Mucosa of rectum (tissue), 2 donors: Measurements from ENCODE around the gene CASKIN1.
"Not testable (repeated sequence)": the region's sequence is repeated elsewhere in the genome, so short reads cannot be mapped to it uniquely, and the experiment has no call there.

Source experiments
- H3K27ac ChIP-seq, 2 donors: one replicate each; pipeline ENCODE4 v1.7.0; 2013; ENCODE audit warnings: inconsistent platforms in 2 of 2, low read depth in 2 of 2, low read length in 2 of 2
- H3K27me3 ChIP-seq, 2 donors: one replicate each; pipeline ENCODE4 v1.7.0; 2013; ENCODE audit warnings: low read length in 2 of 2; ENCODE audit not compliant: control insufficient read depth in 2 of 2, insufficient read depth in 2 of 2
- H3K36me3 ChIP-seq, 2 donors: one replicate each; pipeline ENCODE4 v1.7.0; 2013; ENCODE audit warnings: low read length in 2 of 2; ENCODE audit not compliant: control insufficient read depth in 2 of 2, insufficient read depth in 2 of 2
- H3K4me1 ChIP-seq, 2 donors: one replicate each; pipeline ENCODE4 v1.7.0; 2013; ENCODE audit warnings: low read length in 2 of 2, mild to moderate bottlenecking in 1 of 2; ENCODE audit not compliant: control insufficient read depth in 2 of 2, insufficient read depth in 2 of 2
- H3K4me3 ChIP-seq, 2 donors: one replicate each; pipeline ENCODE4 v1.7.0; 2013; ENCODE audit warnings: low read length in 2 of 2
- H3K9ac ChIP-seq, 2 donors: one replicate each; pipeline ENCODE4 v1.7.0; 2013; ENCODE audit warnings: low read length in 2 of 2, low read depth in 1 of 2, mild to moderate bottlenecking in 1 of 2
- H3K9me3 ChIP-seq, 2 donors: one replicate each; pipeline ENCODE4 v1.7.0; 2013; ENCODE audit warnings: low read length in 2 of 2; ENCODE audit not compliant: control insufficient read depth in 2 of 2
- donor health status: healthy.
- donor health status: Normal muscosa, but diverticular disease.

The CASKIN1 gene

GRCh38 chr16:2204416-2205103, 8.2 kb upstream of the CASKIN1 start:
- H3K4me1 ChIP-seq: peaks cover 12 to 13% of the 10 kb centered on the region in 2 donors
- peaks cover 11 to 14% of the 10 kb centered on the region in 2 donors for H3K36me3 ChIP-seq
- peak overlapping the region in 1 of 2 donors; percentile 95 for H3K27ac ChIP-seq
- peak overlapping the region; percentile 77 to 97 for H3K9ac ChIP-seq
- H3K4me3 ChIP-seq: peak overlapping the region; percentile 90 to 100
- no peaks in the 10 kb centered on the region for H3K27me3 ChIP-seq
- no peaks in the 10 kb centered on the region for H3K9me3 ChIP-seq

GRCh38 chr16:2203119-2203688, 6.8 kb upstream of the CASKIN1 start:
- H3K36me3 ChIP-seq: peaks cover 0 to 10% of the 10 kb centered on the region in 2 donors
- H3K4me1 ChIP-seq: peaks cover 12 to 13% of the 10 kb centered on the region in 2 donors
- not testable (repeated sequence) for H3K4me3 ChIP-seq, H3K9me3 ChIP-seq, H3K27me3 ChIP-seq, H3K9ac ChIP-seq, H3K27ac ChIP-seq

GRCh38 chr16:2200313-2200712, 3.9 kb upstream of the CASKIN1 start:
- H3K4me1 ChIP-seq: peaks cover 6% of the 10 kb centered on the region in 2 donors
- no peak overlapping the region for H3K27ac ChIP-seq
- peaks cover 17 to 25% of the 10 kb centered on the region in 2 donors for H3K27me3 ChIP-seq
- no peak overlapping the region for H3K9ac ChIP-seq
- H3K9me3 ChIP-seq: no peaks in the 10 kb centered on the region
- no peak overlapping the region for H3K4me3 ChIP-seq
- no peaks in the 10 kb centered on the region for H3K36me3 ChIP-seq

GRCh38 chr16:2199621-2200139, 3.3 kb upstream of the CASKIN1 start:
- Histone ChIP-seq H3K27me3 (peaks cover 23 to 30% of the 10 kb centered on the region in 2 donors), H3K27ac (no peak overlapping the region), H3K9me3 (no peaks in the 10 kb centered on the region), H3K36me3 (no peaks in the 10 kb centered on the region), H3K9ac (no peak overlapping the region), H3K4me3 (no peak overlapping the region), H3K4me1 (peaks cover 2 to 4% of the 10 kb centered on the region in 2 donors)

- Histone ChIP-seq H3K4me1 (peaks cover 0 to 4% of the 10 kb centered on the region in 2 donors), H3K4me3 (no peak overlapping the region), H3K9me3 (no peaks in the 10 kb centered on the region), H3K36me3 (no peaks in the 10 kb centered on the region), H3K9ac (no peak overlapping the region), H3K27me3 (peaks cover 29 to 35% of the 10 kb centered on the region in 2 donors), H3K27ac (no peak overlapping the region)
These were observed 2.7 kb upstream of the CASKIN1 start for GRCh38 chr16:2199095-2199494.

- no peaks in the 10 kb centered on the region for H3K36me3 ChIP-seq
- H3K27me3 ChIP-seq: peaks cover 30 to 37% of the 10 kb centered on the region in 2 donors
- peaks cover 0 to 4% of the 10 kb centered on the region in 2 donors for H3K4me1 ChIP-seq
- no peak overlapping the region for H3K4me3 ChIP-seq
- H3K9ac ChIP-seq: no peak overlapping the region
- H3K9me3 ChIP-seq: no peaks in the 10 kb centered on the region
- H3K27ac ChIP-seq: no peak overlapping the region
These were observed 1.9 kb upstream of the CASKIN1 start for GRCh38 chr16:2198283-2198682.

GRCh38 chr16:2197765-2198164, 1.4 kb upstream of the CASKIN1 start:
- H3K27ac ChIP-seq: no peak overlapping the region
- H3K9me3 ChIP-seq: no peaks in the 10 kb centered on the region
- peaks cover 30 to 37% of the 10 kb centered on the region in 2 donors for H3K27me3 ChIP-seq
- H3K36me3 ChIP-seq: no peaks in the 10 kb centered on the region
- H3K9ac ChIP-seq: no peak overlapping the region
- H3K4me3 ChIP-seq: no peak overlapping the region
- peaks cover 0 to 4% of the 10 kb centered on the region in 2 donors for H3K4me1 ChIP-seq

- no peak overlapping the region for H3K27ac ChIP-seq
- no peaks in the 10 kb centered on the region for H3K36me3 ChIP-seq
- no peak overlapping the region for H3K4me3 ChIP-seq
- no peak overlapping the region for H3K9ac ChIP-seq
- peaks cover 0 to 4% of the 10 kb centered on the region in 2 donors for H3K4me1 ChIP-seq
- no peaks in the 10 kb centered on the region for H3K9me3 ChIP-seq
- peaks cover 30 to 37% of the 10 kb centered on the region in 2 donors for H3K27me3 ChIP-seq
These were observed 641 bp upstream of the CASKIN1 start for GRCh38 chr16:2196981-2197511.

GRCh38 chr16:2195322-2196161, 863 bp downstream of the CASKIN1 start:
- no peak overlapping the region for H3K27ac ChIP-seq
- H3K27me3 ChIP-seq: peaks cover 30 to 37% of the 10 kb centered on the region in 2 donors
- no peak overlapping the region for H3K9ac ChIP-seq
- H3K36me3 ChIP-seq: no peaks in the 10 kb centered on the region
- H3K9me3 ChIP-seq: no peaks in the 10 kb centered on the region
- H3K4me3 ChIP-seq: no peak overlapping the region
- H3K4me1 ChIP-seq: peaks cover 0 to 4% of the 10 kb centered on the region in 2 donors
